ENCODE results near the gene CMSS1.
A peak's percentile ranks its signal among the peaks of the same experiment; 100 is the strongest.

CMSS1 gene

DNA sequence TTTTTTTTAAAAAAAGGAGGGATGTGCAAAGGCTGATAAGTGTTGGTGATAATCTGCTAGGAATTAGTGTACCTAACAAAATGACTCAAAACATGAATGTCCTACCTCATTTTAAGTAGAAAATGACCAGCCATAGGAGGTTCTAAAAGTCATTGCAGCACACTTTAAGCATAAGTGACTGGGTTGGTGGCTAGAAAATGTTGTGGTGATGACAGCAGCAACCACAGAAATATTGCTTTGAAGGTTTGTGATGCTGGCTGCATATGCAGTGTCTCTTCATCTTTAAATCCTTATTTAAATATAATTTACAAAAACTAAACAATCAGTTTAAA, 55.2 kb downstream of the CMSS1 start:
- POLR2A ChIA-PET: no interaction called here
- CTCF ChIA-PET: interaction anchor here (3.8 kb wide), 1 partner anchor 13 kb away, joined by 17 read pairs; no protein-coding TSS in a partner anchor

DNA sequence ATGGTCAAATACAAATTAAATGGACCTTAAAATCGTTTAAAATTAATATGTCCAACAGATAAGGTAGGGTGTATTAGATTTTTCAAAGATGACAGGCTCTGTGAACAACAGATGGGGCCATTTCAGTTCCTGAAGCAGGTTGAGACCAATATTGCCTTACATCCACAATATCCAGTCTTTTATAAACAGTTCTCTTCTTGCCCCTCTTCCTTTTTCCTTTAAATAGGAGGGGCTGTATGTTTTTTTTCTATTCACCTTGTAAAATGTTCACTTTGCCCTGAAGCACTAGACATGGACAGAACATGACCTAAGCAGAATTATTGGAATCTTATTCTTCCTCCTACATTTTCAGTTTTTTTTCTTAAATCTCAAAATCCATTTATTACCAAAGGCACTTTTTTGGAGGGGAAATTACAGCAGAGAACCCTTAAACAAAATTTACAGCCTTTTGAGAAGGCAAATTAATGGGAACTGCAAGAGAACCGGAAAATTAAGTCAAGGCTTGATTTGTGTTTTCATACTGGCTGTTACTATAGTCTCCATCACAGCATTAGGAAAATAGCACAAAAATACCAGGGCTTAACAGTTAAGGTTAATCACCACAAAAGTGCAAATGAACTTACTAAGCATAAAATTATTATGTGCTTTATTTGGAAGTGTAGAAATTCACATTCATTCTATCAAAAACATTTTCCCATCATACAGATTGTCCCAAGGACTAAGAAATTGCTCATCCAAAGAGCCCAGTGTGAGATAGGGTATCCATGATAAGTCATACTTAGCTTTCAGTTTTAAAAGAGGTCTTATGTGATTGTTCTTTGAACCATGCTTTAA, 55.8 kb downstream of the CMSS1 start:
- ChIA-PET POLR2A (no interaction called here), CTCF (interaction anchor here (3.8 kb wide), 1 partner anchor 13 kb away, joined by 17 read pairs; no protein-coding TSS in a partner anchor)
- no peak for TF ChIP-seq CTCF (IDR thresholded peaks at IDR 0.05; ENCODE audit: control extremely low read depth, extremely low read depth, low read depth, missing control alignments)
- DNase-seq (ENCODE audit: extremely low spot score): no peak

More for the DNA sequence above, 55.2 kb downstream of the CMSS1 start:
- no peak for TF ChIP-seq CTCF (IDR thresholded peaks at IDR 0.05; ENCODE audit: control extremely low read depth, extremely low read depth, low read depth, missing control alignments)
- DNase-seq (ENCODE audit: extremely low spot score): peak; percentile 38

GRCh38 chr3:99874237-99875002, 56.8 kb downstream of the CMSS1 start:
- TF ChIP-seq CTCF (IDR thresholded peaks at IDR 0.05; ENCODE audit: control extremely low read depth, extremely low read depth, low read depth, missing control alignments): no peak
- ChIA-PET POLR2A (no interaction called here), CTCF (interaction anchor here (1.9 kb wide), 1 partner anchor 380 kb away, joined by 4 read pairs; no protein-coding TSS in a partner anchor)
- DNase-seq (ENCODE audit: extremely low spot score): no peak

- TF ChIP-seq CTCF (IDR thresholded peaks at IDR 0.05; ENCODE audit: control extremely low read depth, extremely low read depth, low read depth, missing control alignments): no peak
- ChIA-PET CTCF (interaction anchor here (0.7 to 1.9 kb wide), 6 partner anchors 8 to 379 kb away, joined by 3 to 6 read pairs (median 4); partner anchors contain the start of gene CMSS1), POLR2A (no interaction called here)
- DNase-seq (ENCODE audit: extremely low spot score): no peak
Observed at GRCh38 chr3:99875581-99875928, 57.9 kb downstream of the CMSS1 start.

- ChIA-PET CTCF (interaction anchor here (0.7 to 1.9 kb wide), 6 partner anchors 9 to 378 kb away, joined by 3 to 6 read pairs (median 4); partner anchors contain the start of gene CMSS1), POLR2A (no interaction called here)
- peak; percentile 81 for DNase-seq (ENCODE audit: extremely low spot score)
- no peak for TF ChIP-seq CTCF (IDR thresholded peaks at IDR 0.05; ENCODE audit: control extremely low read depth, extremely low read depth, low read depth, missing control alignments)
Observed at GRCh38 chr3:99875929-99876841, 58.5 kb downstream of the CMSS1 start.
